Activated naive CD4-positive, alpha-beta T cell treated with anti-CD3 and anti-CD28 coated beads, Interleukin-2, amount 10 ng/mL, durations not matched to agents 7 days and 5 days (primary cell): ENCODE data around the gene TRPM8.

ENCODE experiments used
- CTCF ChIA-PET: fragments of 350-600 bp; sonication (Branson Sonifier 250); formaldehyde crosslinking; loops from one replicate; lab custom pipeline; 2021; ENCODE audit warnings: antibody characterized with exemption; lab: Charles Lee
- DNase-seq: peaks from one replicate; pipeline ENCODE4 v3.0.0-alpha.2; 2020
- H3K27ac Mint-ChIP-seq: one replicate; pipeline ENCODE4 v1.8.0; 2021; ENCODE audit warnings: mild to moderate bottlenecking, moderate library complexity, mixed read lengths
- H3K27me3 Mint-ChIP-seq: one replicate; pipeline ENCODE4 v1.8.0; 2021; ENCODE audit warnings: mild to moderate bottlenecking, mixed read lengths
- H3K36me3 Mint-ChIP-seq: one replicate; pipeline ENCODE4 v1.8.0; 2021; ENCODE audit warnings: mixed read lengths
- H3K4me1 Mint-ChIP-seq: one replicate; pipeline ENCODE4 v1.8.0; 2021; ENCODE audit warnings: mixed read lengths
- H3K4me3 Mint-ChIP-seq: one replicate; pipeline ENCODE4 v1.8.0; 2021; ENCODE audit warnings: mild to moderate bottlenecking, moderate library complexity, mixed read lengths
- H3K9me3 Mint-ChIP-seq: one replicate; pipeline ENCODE4 v1.8.0; 2021; ENCODE audit warnings: mixed read lengths

Gene TRPM8

GRCh38 chr2:233990261-233990798, 73.2 kb downstream of the TRPM8 start:
- H3K4me3 Mint-ChIP-seq: no peak overlapping the region
- H3K9me3 Mint-ChIP-seq: peaks cover 4% of the 10 kb centered on the region
- peaks cover 13% of the 10 kb centered on the region for H3K36me3 Mint-ChIP-seq
- H3K4me1 Mint-ChIP-seq: peaks cover 46% of the 10 kb centered on the region
- peaks cover 11% of the 10 kb centered on the region for H3K27me3 Mint-ChIP-seq
- CTCF ChIA-PET: interaction anchor here (0.9 to 1.9 kb wide), 5 partner anchors 36 to 555 kb away, joined by 3 to 8 read pairs (median 3); no protein-coding TSS in a partner anchor
- peak overlapping the region; percentile 76 for H3K27ac Mint-ChIP-seq
- peak; percentile 87 for DNase-seq

- H3K4me1 Mint-ChIP-seq: peaks cover 49% of the 10 kb centered on the region
- CTCF ChIA-PET: interaction anchor here (1.4 to 1.5 kb wide), 2 partner anchors 35 to 510 kb away, joined by 3 to 8 read pairs; no protein-coding TSS in a partner anchor
- H3K27me3 Mint-ChIP-seq: peaks cover 11% of the 10 kb centered on the region
- peaks cover 13% of the 10 kb centered on the region for H3K36me3 Mint-ChIP-seq
- no peak overlapping the region for H3K4me3 Mint-ChIP-seq
- H3K27ac Mint-ChIP-seq: peak overlapping the region; percentile 8
- peak; percentile 31 for DNase-seq
- peaks cover 4% of the 10 kb centered on the region for H3K9me3 Mint-ChIP-seq
Observed at GRCh38 chr2:233991196-233991595, 74.0 kb downstream of the TRPM8 start.

GRCh38 chr2:233992513-233993217, 75.5 kb downstream of the TRPM8 start:
- peaks cover 4% of the 10 kb centered on the region for H3K9me3 Mint-ChIP-seq
- peaks cover 17% of the 10 kb centered on the region for H3K27me3 Mint-ChIP-seq
- H3K4me3 Mint-ChIP-seq: no peak overlapping the region
- H3K36me3 Mint-ChIP-seq: peaks cover 13% of the 10 kb centered on the region
- no peak for DNase-seq
- H3K27ac Mint-ChIP-seq: no peak overlapping the region
- peaks cover 57% of the 10 kb centered on the region for H3K4me1 Mint-ChIP-seq
- CTCF ChIA-PET: interaction anchor here (0.6 kb wide), 1 partner anchor 505 kb away, joined by 4 read pairs; no protein-coding TSS in a partner anchor

GRCh38 chr2:233993461-233993860, 76.3 kb downstream of the TRPM8 start:
- H3K4me3 Mint-ChIP-seq: no peak overlapping the region
- H3K4me1 Mint-ChIP-seq: peaks cover 57% of the 10 kb centered on the region
- H3K36me3 Mint-ChIP-seq: peaks cover 5% of the 10 kb centered on the region
- no peak overlapping the region for H3K27ac Mint-ChIP-seq
- CTCF ChIA-PET: interaction anchor here (1.2 kb wide), 1 partner anchor 508 kb away, joined by 4 read pairs; no protein-coding TSS in a partner anchor
- peaks cover 13% of the 10 kb centered on the region for H3K27me3 Mint-ChIP-seq
- DNase-seq: no peak
- H3K9me3 Mint-ChIP-seq: no peaks in the 10 kb centered on the region

GRCh38 chr2:233994151-233994550, 77.0 kb downstream of the TRPM8 start:
- H3K27me3 Mint-ChIP-seq: peaks cover 11% of the 10 kb centered on the region
- no peak for DNase-seq
- H3K9me3 Mint-ChIP-seq: no peaks in the 10 kb centered on the region
- no peaks in the 10 kb centered on the region for H3K36me3 Mint-ChIP-seq
- H3K27ac Mint-ChIP-seq: no peak overlapping the region
- CTCF ChIA-PET: interaction anchor here (1.2 kb wide), 1 partner anchor 507 kb away, joined by 4 read pairs; no protein-coding TSS in a partner anchor
- H3K4me3 Mint-ChIP-seq: no peak overlapping the region
- H3K4me1 Mint-ChIP-seq: peaks cover 50% of the 10 kb centered on the region

GRCh38 chr2:233996000-233996399, 78.8 kb downstream of the TRPM8 start:
- Mint-ChIP-seq H3K4me1 (peaks cover 36% of the 10 kb centered on the region), H3K27ac (no peak overlapping the region), H3K27me3 (peaks cover 11% of the 10 kb centered on the region), H3K9me3 (no peaks in the 10 kb centered on the region), H3K36me3 (no peaks in the 10 kb centered on the region), H3K4me3 (no peak overlapping the region)
- no peak for DNase-seq
- CTCF ChIA-PET: no interaction called here

- H3K9me3 Mint-ChIP-seq: no peaks in the 10 kb centered on the region
- H3K36me3 Mint-ChIP-seq: peaks cover 3% of the 10 kb centered on the region
- CTCF ChIA-PET: no interaction called here
- DNase-seq: no peak
- peaks cover 36% of the 10 kb centered on the region for H3K4me1 Mint-ChIP-seq
- no peak overlapping the region for H3K27ac Mint-ChIP-seq
- H3K27me3 Mint-ChIP-seq: peaks cover 11% of the 10 kb centered on the region
- H3K4me3 Mint-ChIP-seq: no peak overlapping the region
Observed at GRCh38 chr2:233996461-233996860, 79.3 kb downstream of the TRPM8 start.

GRCh38 chr2:233997707-233998106, 80.5 kb downstream of the TRPM8 start:
- Mint-ChIP-seq H3K9me3 (no peaks in the 10 kb centered on the region), H3K4me3 (no peak overlapping the region), H3K27me3 (peaks cover 19% of the 10 kb centered on the region), H3K36me3 (peaks cover 3% of the 10 kb centered on the region), H3K4me1 (peaks cover 29% of the 10 kb centered on the region), H3K27ac (peak overlapping the region; percentile 72)
- CTCF ChIA-PET: no interaction called here
- DNase-seq: no peak

- no peak for DNase-seq
- H3K27me3 Mint-ChIP-seq: peaks cover 28% of the 10 kb centered on the region
- peaks cover 3% of the 10 kb centered on the region for H3K36me3 Mint-ChIP-seq
- peaks cover 29% of the 10 kb centered on the region for H3K4me1 Mint-ChIP-seq
- CTCF ChIA-PET: interaction anchor here (1.0 kb wide), 1 partner anchor 135 kb away, joined by 3 read pairs; no protein-coding TSS in a partner anchor
- H3K4me3 Mint-ChIP-seq: no peak overlapping the region
- no peak overlapping the region for H3K27ac Mint-ChIP-seq
- H3K9me3 Mint-ChIP-seq: no peaks in the 10 kb centered on the region
Observed at GRCh38 chr2:233999182-233999581, 82.0 kb downstream of the TRPM8 start.

GRCh38 chr2:234001380-234002160, 84.4 kb downstream of the TRPM8 start:
- peak overlapping the region; percentile 67 for H3K27ac Mint-ChIP-seq
- CTCF ChIA-PET: interaction anchor here (0.5 to 1.0 kb wide), 2 partner anchors 500 to 522 kb away, joined by 3 to 4 read pairs; no protein-coding TSS in a partner anchor
- H3K4me1 Mint-ChIP-seq: peaks cover 23% of the 10 kb centered on the region
- DNase-seq: peak; percentile 27
- H3K36me3 Mint-ChIP-seq: peaks cover 3% of the 10 kb centered on the region
- H3K4me3 Mint-ChIP-seq: no peak overlapping the region
- peaks cover 29% of the 10 kb centered on the region for H3K27me3 Mint-ChIP-seq
- H3K9me3 Mint-ChIP-seq: no peaks in the 10 kb centered on the region

GRCh38 chr2:234002281-234002680, 85.1 kb downstream of the TRPM8 start:
- no peak for DNase-seq
- Mint-ChIP-seq H3K4me3 (no peak overlapping the region), H3K36me3 (peaks cover 3% of the 10 kb centered on the region), H3K27me3 (peaks cover 27% of the 10 kb centered on the region), H3K27ac (no peak overlapping the region), H3K9me3 (no peaks in the 10 kb centered on the region), H3K4me1 (peaks cover 21% of the 10 kb centered on the region)
- CTCF ChIA-PET: interaction anchor here (0.6 kb wide), 1 partner anchor 212 kb away, joined by 3 read pairs; no protein-coding TSS in a partner anchor

- Mint-ChIP-seq H3K9me3 (no peaks in the 10 kb centered on the region), H3K4me1 (peaks cover 15% of the 10 kb centered on the region), H3K4me3 (no peak overlapping the region), H3K27ac (no peak overlapping the region), H3K27me3 (peaks cover 34% of the 10 kb centered on the region), H3K36me3 (peaks cover 3% of the 10 kb centered on the region)
- CTCF ChIA-PET: no interaction called here
- no peak for DNase-seq
Observed at GRCh38 chr2:234003972-234004617, 86.9 kb downstream of the TRPM8 start.

- DNase-seq: no peak
- CTCF ChIA-PET: no interaction called here
- H3K27ac Mint-ChIP-seq: no peak overlapping the region
- no peaks in the 10 kb centered on the region for H3K9me3 Mint-ChIP-seq
- H3K4me1 Mint-ChIP-seq: peaks cover 15% of the 10 kb centered on the region
- H3K27me3 Mint-ChIP-seq: peaks cover 39% of the 10 kb centered on the region
- no peak overlapping the region for H3K4me3 Mint-ChIP-seq
- H3K36me3 Mint-ChIP-seq: peaks cover 3% of the 10 kb centered on the region
Observed at GRCh38 chr2:234005126-234005525, 88.0 kb downstream of the TRPM8 start.
